NCI-H748 treated with DMSO at 0.1 percent for 48 hours (cell line): ENCODE data around the gene SCN8A.

Experiments used
- DNase-seq: peaks from one replicate; lab custom pipeline; 2025; lab: John Stamatoyannopoulos, UW

The SCN8A gene

DNA sequence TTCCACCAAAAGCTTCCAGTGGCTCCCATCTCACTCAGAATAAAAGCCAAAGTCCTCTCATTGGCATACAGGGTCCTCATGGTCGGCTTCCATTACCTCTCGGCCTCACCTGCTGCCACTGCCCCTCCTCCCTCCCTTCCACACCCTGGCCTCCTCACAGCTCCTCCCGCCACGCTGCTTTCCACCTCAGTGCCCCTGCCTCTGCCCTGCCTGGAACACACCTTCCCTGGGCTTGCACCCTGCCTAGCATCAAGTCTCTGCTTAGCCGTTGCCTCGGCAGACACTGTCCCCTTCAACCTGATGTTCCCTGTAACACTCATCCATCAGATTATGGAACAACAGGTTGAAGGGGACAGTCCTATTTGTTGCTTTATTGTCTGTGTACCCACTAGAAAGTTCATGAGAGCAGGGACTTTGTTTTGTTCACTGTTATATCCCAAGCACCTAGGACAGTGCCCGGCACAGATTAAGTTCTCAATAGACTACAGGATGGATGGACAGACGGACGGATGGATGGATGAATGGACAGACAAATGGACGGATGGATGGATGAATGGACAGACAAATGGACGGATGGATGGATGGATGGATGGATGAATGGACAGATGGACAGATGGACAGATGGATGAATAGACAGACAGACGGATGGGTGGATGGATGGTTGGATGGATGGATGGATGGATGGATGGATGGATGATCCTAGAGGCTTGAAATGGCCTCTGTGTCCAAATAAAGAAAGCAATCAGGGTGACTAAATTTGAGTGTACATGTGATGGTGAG, 242.6 kb downstream of the SCN8A start:
- DNase-seq: no peak

DNA sequence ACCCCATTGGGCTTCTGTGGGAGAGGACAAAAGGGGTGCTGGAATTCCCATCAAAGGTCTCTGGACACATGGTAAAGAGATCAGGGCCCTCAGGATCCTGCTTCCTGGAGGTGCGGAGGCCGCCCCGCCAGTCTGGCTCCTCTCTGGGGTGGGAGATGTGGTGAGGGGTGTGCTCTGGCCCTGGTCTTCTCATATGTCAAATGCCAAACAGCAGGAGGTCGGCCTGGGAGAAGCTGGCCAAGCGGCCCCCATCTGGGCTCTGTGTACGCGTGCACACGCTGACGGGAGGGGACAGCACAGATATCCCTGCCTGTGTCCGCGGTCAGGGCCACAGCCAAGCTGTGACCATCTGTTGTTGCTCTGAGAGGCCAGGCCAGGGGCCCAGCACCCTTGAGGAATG, 243.4 kb downstream of the SCN8A start:
- no peak for DNase-seq

DNA sequence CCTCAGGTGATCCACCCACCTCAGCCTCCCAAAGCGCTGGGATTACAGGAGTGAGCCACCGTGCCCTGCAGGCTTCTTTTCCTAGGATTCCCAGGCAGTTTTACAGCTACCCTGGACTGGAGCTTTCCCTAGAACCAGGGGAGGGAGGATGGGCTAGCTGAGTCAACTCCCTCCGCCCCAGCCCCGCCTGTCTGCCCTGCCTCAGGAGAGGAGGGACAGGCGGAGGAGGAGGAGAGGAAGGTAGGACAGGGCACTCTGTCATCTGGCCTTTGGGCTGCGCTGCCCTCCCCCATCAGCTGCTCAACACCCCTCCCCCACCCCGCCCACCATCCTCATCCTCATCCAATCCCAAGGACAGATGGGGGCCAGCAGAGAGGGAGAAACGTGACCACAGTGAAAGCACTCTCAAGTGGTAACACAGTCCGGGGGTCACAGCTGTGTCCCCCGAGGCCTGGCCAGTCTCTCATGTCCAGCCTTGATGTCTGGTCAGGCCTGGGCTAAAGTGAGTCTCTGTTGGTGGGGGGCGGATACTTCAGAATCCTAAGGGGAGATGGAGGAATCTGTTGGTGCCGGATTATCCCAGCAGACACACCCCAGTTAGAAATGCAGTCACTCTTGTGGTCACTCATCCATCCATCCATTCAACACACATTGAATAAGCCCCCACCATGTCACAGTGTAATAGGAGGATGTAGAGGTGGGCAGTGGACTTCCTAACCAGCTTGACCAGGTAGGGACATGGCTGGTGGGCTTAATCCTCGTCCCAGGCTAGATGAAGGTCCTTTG, 245.2 kb downstream of the SCN8A start:
- DNase-seq: no peak

DNA sequence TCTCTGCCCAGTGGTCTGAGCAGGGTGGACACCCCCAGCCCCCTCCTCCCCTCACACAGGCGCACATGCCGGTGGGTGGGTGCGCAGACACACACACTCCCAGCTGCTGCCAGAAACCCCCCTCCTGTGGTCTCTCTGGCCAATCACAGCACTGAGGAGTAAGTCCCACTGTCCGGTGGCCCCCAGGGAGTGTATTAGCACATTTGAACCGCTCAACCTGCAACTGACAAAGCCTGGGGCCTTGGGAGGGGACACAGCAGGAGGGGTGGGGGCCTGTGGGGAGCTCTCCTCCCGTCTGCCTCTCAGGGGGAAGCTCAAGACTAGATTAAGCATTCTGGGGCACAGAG, 245.8 kb downstream of the SCN8A start:
- DNase-seq: no peak

DNA sequence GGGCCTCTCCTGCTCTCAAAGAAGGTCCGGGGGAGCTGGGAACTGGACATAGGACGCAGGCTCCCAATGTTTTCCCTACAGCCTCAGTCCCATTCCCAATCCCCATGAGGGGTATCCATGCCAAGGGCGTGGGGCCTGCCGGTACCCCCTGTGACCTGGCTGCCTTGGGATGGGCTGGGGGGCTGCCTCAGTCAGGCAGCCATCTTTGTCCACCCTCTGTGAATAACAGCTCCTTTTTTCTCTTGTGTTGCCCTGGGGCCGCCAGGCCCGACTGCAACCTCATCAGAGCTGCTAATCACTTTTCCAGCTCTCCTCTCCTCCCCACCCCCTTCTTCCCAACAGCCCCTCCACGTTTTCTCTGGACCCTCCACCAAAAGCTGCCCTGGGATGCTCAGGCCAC, 246.3 kb downstream of the SCN8A start:
- DNase-seq: no peak

DNA sequence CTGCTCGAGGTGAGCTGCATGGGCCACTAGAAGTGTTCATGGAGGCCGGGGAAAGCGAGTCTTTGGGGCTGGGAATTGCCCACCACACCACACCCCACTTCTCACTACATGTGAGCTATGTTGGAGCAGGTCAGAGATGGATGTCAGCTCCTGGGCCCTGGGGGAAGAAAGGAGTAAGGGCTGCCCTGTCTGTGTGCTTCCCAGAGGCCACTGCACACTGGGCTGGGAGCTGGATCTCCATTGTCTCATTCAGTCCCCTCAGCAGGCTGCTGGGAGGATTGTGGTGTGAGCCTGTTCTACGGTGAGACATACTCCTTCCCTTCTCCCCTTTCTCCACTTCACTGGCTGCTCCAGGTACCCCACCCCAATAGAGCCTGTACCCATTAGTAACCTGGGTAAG, 247.0 kb downstream of the SCN8A start:
- DNase-seq: no peak

DNA sequence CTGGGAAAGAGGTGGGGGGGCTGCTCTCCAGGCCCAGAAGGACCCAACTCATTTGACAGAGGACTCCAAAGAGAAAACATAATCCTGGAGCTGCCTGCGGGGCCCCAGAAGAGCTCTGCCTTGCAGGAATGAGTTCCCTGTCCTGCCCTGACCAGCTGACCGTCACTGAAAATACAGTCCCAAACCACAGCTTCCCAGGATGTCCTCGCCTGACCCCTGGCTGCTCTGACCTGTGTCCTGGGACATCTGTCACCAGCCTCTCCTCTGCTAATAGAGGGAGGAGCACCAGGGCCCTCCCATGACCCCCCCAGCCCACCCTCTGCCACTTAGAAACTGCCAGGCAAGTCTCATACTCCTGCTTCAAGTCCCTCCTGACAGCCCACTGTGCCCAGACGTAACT, 247.7 kb downstream of the SCN8A start:
- no peak for DNase-seq

DNA sequence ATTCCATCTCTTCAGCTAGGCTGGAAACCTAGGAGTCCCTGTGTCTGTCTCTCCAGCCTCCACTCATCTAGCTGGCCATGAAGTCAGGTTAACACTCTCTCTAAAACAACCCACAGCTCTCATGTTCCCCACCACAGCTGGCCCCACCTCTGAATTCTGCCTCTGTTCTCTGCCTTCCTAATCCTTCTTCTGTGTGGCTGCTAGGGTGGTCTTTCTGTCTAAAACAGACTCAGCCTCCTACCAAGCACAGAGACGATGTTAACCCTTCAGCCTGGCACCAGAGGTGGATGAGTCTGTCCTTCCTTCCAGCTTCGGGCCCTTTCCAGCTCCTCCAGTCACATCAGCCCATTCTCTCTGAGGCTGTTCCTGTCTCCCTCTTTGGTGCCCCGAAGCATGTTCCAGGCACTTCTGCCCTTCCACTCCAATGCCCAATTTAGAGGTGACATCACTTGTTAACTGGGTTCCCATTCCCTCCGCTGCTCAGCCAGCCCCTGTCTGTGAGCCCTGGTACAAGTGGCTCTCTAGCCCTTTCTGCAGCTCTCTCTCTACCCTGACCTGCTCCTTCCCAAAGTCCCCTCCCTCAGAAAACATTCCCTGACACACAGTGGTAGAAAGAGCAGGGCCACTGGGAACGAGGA, 248.4 kb downstream of the SCN8A start:
- no peak for DNase-seq

DNA sequence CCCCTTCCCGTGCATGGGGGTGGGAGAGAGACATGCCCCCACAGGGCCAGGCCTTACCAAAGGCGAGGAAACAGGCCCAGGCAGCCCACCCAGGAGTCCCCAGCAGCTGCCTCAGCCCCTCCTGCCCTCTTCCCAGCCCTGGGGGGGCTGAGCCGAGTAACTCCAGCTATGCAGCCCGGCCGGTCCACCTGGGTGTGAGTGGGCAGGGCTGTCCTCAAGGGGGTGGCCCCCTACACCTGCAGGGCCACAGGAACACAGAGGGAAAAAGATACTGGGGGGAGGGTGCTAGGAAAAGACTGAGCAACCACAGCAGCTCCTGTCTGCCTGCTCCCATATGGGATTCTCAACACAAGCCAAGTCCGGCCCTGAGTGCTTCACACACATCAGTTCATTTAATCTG, 249.9 kb downstream of the SCN8A start:
- no peak for DNase-seq

DNA sequence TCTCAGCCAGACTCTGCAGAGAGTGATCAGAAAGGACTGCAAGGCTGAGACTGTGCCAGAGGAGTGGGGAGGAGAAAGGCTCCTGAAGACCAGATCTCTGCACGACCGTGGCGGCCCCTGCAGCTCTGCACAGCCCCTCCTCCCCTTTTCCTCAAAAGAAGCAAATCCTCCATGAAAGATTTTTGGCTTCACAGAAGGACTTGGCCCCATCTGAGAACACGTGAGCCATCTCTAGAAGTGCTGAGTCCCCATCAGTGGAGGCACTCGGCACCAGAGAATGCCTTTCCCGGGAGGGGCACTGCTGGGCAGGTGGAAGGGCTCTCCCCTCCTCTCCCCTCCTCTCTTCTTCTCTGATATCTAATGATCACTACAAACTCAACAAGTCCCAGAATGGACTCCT, 250.7 kb downstream of the SCN8A start:
- DNase-seq: no peak

DNA sequence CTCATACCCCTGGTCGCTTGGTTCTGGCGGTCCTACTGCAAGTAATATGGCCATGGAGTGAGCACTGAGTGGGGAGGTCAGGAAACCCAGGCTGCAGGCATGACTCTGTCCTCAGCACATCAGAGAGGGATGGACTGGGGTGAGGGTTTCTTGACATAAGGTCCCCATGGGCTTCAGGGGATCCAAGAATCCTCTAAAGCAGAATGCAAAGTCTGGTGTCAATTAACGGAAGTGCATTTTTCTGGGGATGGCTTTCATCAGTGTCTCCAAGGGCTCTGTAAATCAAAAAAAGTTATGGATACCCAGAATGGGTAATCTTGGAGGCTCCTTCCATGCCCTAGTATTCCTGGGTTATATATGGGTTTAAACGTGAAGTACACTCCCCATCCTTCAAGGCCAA, 253.8 kb downstream of the SCN8A start:
- no peak for DNase-seq

DNA sequence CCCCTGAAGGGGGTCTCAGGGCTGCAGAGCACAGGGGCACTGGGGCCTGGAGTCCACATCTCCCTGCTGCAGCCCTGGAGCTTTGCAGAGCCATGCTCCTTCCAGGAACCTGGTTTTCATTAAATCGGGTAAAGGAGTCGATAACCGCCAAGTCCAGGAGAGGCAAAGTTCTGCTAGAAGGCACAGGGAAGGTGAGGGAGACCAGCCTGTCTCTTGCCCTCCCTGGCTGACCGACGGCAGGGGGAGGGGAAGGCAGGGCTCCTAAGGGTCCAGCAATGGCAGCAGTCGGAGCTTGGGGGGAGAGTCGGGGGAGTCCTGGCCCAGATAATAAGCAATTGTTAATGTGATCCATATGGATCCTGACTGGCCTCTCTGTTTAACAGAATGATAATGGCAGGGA, 254.4 kb downstream of the SCN8A start:
- DNase-seq: no peak

DNA sequence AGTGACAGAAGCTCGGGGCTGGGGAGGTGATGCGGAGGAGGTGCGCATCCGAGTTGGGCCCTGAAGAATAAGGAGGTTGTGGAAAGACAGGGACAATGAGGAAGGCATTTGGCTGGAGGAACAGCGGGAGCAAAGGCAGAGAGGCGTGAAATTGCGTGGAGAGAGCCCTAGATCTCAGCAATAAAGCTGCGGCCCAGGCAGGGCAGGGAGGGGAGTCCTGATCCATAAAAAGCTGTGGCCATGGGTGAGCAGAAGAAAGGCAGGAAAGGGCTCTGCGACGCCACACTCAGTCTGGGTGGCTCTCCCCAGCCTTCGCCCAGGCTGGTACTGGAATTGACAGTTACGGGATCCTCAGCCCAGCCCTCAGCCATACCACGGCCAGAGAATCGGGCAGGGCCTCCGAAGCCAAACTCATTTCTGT, 255.2 kb downstream of the SCN8A start:
- no peak for DNase-seq

DNA sequence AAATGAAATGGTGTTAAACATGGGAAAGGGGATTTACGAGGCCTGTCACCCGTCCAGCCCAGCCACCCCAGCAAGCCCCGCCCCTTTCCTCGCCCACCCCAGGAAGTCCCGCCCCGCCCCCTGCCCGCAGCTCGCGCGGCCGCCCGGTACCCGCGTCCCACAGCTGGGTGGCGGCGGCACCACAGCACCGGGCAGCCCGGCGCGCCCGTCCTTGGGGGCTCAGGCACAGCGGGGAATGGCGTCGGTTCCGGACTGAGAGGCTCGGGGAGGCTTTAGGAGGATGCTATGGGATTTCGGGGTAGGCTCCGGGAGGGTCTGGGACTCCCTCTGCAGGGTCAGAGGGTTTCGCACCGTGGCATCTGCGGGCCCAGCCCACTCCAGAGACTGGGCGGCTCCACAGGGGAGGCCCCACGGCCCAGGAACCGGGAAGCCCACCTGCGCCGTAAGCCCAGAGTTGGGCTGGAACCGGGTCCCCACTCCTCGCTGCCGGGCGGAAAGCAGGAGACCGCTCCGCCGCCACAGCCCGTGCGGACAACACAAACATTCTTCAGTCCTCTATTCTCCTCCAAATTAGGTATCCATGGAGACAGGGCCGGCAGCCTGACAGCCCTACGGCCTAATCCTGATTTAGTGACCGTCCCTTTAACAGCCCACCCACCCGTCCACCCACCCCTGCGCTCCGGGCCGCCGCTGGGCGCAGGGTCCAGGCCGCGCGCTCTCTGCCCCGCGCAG, 256.0 kb downstream of the SCN8A start:
- peak; percentile 6 for DNase-seq

DNA sequence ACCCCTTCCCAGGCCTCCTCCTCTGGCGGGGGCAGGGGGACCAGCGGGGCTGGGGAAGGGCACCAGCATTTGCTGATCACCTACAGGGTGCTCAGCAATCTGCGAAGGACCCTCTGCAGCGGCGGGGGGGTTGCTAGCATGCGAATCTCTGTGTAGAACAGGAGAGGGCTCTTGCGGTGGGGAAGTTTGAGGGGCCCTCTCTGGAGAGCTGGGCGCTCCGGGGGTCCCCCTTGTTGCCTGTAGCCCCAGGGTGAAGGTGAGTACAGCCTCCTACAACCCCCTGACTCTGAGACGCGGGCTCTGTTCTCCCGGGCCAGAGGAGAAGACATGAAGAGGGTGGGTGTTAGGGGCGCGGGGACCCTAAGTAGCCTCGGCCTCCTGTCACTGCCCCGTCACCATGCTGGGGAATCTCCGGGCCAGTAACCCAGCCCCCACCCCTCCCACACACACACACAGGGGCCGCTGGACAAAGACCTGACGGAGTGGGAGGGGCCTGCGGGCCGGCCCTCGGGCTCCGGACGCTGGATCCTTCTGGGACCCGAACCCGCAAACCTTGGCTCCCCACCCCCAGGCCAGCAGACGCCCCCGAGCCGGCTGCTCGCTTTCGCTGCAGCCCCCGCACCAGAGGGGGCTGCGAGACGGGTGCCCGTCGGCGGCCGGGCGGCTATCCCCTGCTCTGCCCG, 256.8 kb downstream of the SCN8A start:
- DNase-seq: no peak

DNA sequence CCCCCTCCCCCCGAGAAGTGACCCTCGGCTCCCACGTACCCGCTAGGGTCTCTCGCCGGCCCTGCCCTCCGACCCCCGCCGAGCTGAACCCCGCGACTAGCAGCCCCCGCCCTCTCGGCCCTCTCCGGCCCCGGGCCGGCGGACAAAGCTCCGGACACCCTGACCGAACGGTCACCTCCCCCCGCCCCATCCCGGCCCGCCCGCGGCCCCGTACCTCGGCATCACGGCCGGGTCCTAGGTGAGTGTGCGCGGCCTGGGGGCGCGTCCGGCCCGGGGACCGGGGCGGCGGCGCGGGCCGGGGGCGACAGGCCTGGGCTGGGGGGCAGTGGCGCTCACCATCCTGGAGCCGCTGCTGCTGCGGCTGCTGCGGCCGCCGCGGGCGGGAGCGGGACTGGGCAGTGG, 257.3 kb downstream of the SCN8A start, which contains the start of gene FIGNL2:
FIGNL2 (minus strand) TSS at position 393 of the 402 bp plus-strand sequence. CDS start 26,305 bp downstream, outside the sequence.
- DNase-seq: no peak

DNA sequence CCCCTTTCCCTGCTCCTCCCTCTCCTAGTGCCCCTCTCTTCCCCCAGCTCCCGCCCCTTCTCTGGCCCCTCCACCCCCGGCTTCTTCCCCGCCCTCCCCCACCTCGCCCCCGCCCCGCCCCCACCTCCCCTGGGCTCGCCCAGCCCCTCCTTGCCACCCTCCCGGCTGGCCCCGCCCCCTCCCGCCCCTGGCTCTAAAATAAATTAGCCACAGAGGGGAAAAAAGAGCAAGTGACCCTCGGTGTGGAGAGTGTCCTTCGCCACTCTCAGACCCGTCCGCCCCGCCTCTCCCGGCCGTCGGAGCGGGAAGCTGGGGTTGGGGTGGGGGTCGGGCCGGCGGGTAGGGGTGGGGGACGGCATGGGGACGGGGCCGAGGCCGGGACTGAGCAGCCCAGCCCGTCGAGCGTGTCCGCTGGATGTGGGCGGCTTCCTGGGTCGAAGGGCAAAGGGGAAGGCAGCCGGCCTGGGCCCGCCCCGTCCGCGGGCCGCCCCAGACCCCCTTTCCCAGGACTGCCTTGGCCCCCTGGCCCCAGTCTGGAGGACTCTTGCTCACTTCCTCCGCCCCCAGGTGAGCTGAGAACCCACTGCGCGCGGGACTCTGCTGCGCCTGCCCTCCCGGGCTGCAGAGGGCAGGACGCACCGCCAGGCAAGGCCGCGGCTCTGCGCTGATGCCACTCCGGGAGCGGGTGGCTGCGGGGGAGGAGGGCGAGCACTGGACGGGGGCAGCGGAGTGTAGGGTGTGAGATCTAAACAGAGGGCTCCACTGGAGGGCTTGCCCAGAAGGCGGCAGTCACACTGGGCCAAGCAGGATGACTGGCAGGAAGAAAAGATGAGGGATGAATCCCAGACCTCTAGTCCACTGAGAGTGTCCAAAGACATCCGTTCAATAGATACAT, 258.1 kb downstream of the SCN8A start:
- DNase-seq: no peak

DNA sequence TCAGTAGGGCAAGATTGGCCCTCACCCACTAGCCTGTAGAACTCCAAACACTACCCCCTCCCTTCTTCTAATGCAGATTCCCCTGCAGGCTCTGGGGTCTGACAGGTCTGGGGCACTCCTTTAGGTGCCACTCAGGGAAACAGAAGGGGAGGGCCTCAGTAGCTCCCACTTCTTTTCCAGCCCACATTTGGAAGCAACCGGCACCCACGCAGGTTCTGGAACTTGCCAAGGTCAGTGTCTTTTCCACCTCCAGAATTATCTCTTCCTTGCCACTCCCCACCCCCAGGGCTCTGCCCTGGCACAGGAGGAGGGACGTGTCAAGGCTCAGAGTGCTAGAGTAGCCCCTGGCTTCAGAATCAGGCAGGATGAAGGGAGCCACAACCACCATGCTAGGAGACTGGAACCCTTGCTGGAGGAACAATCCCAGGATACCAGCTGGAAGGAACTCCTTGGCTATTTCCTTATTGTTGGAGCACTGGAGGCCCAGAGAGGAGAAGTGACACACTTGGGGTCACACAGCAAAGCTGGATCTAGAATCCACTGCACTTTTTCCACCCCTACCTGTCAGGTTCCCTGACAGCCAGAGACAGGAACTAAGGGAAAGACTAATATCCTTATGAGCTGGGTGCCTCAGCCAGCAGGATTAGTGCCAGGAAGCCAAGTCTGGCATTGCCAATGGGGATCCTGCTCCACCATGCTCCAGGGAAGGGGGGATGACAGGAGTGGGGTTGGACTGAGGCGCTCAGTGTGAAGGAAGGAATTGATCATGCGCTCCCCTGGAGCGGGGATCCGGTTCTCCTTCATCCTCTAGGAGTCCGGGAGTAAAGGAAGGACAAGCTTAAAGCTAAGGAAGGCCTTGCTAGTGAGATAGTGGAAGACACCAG, 259.3 kb downstream of the SCN8A start:
- DNase-seq: no peak

DNA sequence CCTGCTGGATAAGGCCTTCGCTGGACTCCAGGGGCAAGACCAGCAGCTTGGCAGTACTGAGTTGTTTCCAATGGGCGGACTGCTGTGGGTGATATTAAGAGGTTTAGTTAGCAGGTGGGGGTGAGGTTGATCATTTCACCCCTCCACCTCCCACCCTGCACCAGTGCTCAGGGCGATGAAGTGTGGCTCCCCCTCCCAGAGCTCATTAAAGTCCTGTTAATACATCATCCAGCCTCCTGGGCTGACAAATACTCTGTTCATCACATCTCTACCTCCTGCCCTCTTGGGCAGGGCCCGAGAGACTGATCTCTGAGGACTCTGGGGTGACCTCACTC, 259.9 kb downstream of the SCN8A start:
- DNase-seq: no peak
